SK-N-MC (cell line): Measurements from ENCODE around the gene GLTPD2.

Experiments
- FOXP2 ChIP-seq: optimal IDR thresholded peaks from 2 replicates; pipeline ENCODE3; 2011; ENCODE audit warnings: mild to moderate bottlenecking, moderate library complexity; ENCODE audit not compliant: insufficient read depth; ENCODE audit errors: extremely low read length, control extremely low read depth
- POLR2AphosphoS5 ChIP-seq: IDR thresholded peaks from 2 replicates; pipeline ENCODE4 v1.6.1; 2012; ENCODE audit warnings: mild to moderate bottlenecking, low read depth, low read length, borderline replicate concordance

GRCh38 chr17:4777969-4778760 is 10.6 kb upstream of the GLTPD2 start:
- TF ChIP-seq FOXP2 (no peak), POLR2AphosphoS5 (no peak)
